Uterus (tissue), 2 donors: ENCODE data around the gene MRPL33.

Experiments used
- CTCF ChIP-seq, 4 experiments: fragments of 200-600 bp in 2 of 4; fragments of 450-650 bp in 2 of 4; sonication (generic) in 2 of 4; IDR thresholded peaks; one replicate each; pipeline ENCODE4 v1.5.1; 2016 to 2019; ENCODE audit warnings: antibody characterized with exemption in 4 of 4, mild to moderate bottlenecking in 2 of 4, moderate library complexity in 1 of 4
- POLR2A ChIP-seq, 2 donors: fragments of 450-650 bp; IDR thresholded peaks; one replicate each; pipeline ENCODE4 v1.6.1; 2016; ENCODE audit warnings: antibody characterized with exemption in 2 of 2, mild to moderate bottlenecking in 1 of 2, moderate library complexity in 1 of 2

GRCh38 chr2:27776696-27777095 lies 5.2 kb downstream of the MRPL33 start:
- no peak for TF ChIP-seq CTCF (IDR thresholded peaks at IDR 0.05)
- no peak for TF ChIP-seq POLR2A (IDR thresholded peaks at IDR 0.05)
